B cell (primary cell): ENCODE measurements around the gene CLDND2. TPM values are rescaled to one million over a fixed set of nuclear protein-coding genes. Genes with fewer than 3 reads are reported as not detected.

ENCODE experiments used
- ATAC-seq: fragments of 200-7000 bp; cut with Tn5 transposase; one replicate; pipeline ENCODE4 v1.10.0; 2021; ENCODE audit warnings: low read depth, mild to moderate bottlenecking, moderate number of reproducible peaks, moderate library complexity
- CTCF ChIA-PET: fragments of 350-600 bp; sonication (Branson Sonifier 250); formaldehyde crosslinking; loops from one replicate; lab custom pipeline; 2021; ENCODE audit warnings: antibody characterized with exemption, inconsistent platforms; lab: Charles Lee
- POLR2A ChIA-PET: fragments of 350-600 bp; sonication (Branson Sonifier 250); formaldehyde crosslinking; loops from one replicate; lab custom pipeline; 2021; ENCODE audit warnings: antibody characterized with exemption; lab: Charles Lee
- DNase-seq: peaks from one replicate; pipeline ENCODE4 v3.0.0; 2013
- H2AFZ ChIP-seq: 2 replicates; pipeline ENCODE4 v1.6.1; 2012; ENCODE audit warnings: mild to moderate bottlenecking, low read depth, low read length; ENCODE audit not compliant: insufficient read depth, poor library complexity, severe bottlenecking
- H3K27ac ChIP-seq, 2 donors: 1 replicate in 1 of 2; 2 replicates in 1 of 2; pipeline ENCODE4 v1.5.1; 2012 to 2013; ENCODE audit warnings: low read length in 2 of 2, mild to moderate bottlenecking in 2 of 2, moderate library complexity in 1 of 2
- H3K27me3 ChIP-seq, 4 experiments: fragments of 200-600 bp in 1 of 4; sonication (generic) in 1 of 4; replicated peaks in 1 of 4; 1 replicate in 2 of 4; 2 replicates in 2 of 4; pipeline versions ENCODE4 v1.6.1 to v1.7.0; 2013 to 2016; ENCODE audit warnings: low read length in 3 of 4, mild to moderate bottlenecking in 2 of 4, mixed read lengths in 1 of 4, moderate library complexity in 1 of 4; ENCODE audit not compliant: insufficient read depth in 4 of 4, control insufficient read depth in 3 of 4; ENCODE audit errors: control extremely low read depth in 1 of 4
- H3K36me3 ChIP-seq, 2 experiments: replicated peaks in 1 of 2; 1 replicate in 1 of 2; 2 replicates in 1 of 2; pipeline versions ENCODE4 v1.6.1 to v1.7.1; 2013; ENCODE audit warnings: low read length in 1 of 2; ENCODE audit not compliant: insufficient read depth in 2 of 2, control insufficient read depth in 1 of 2; ENCODE audit errors: control extremely low read depth in 1 of 2, extremely low read depth in 1 of 2
- H3K4me1 ChIP-seq, 2 donors: fragments of 200-600 bp in 1 of 2; sonication (generic) in 1 of 2; 1 replicate in 1 of 2; 2 replicates in 1 of 2; pipeline versions ENCODE4 v1.5.1 to v1.6.1; 2013 to 2017; ENCODE audit warnings: low read length in 2 of 2; ENCODE audit not compliant: control insufficient read depth in 2 of 2, insufficient read depth in 2 of 2
- H3K4me2 ChIP-seq: replicated peaks from 2 replicates; pipeline ENCODE3; 2012; ENCODE audit warnings: mild to moderate bottlenecking, low read depth, low read length; ENCODE audit not compliant: poor library complexity, severe bottlenecking
- H3K4me3 ChIP-seq, 5 experiments: fragments of 200-600 bp in 1 of 5; sonication (generic) in 1 of 5; 1 replicate in 3 of 5; 2 replicates in 2 of 5; pipeline versions ENCODE4 v1.5.1 to v1.7.0; 2011 to 2016; ENCODE audit warnings: low read length in 4 of 5, mild to moderate bottlenecking in 4 of 5, low read depth in 2 of 5, control low read depth in 1 of 5, moderate library complexity in 1 of 5; ENCODE audit not compliant: insufficient read depth in 1 of 5; ENCODE audit errors: control extremely low read depth in 1 of 5, extremely low read depth in 1 of 5
- H3K79me2 ChIP-seq: fragments of 200-600 bp; sonication (generic); one replicate; pipeline ENCODE4 v1.6.0; 2016; ENCODE audit warnings: low read length; ENCODE audit not compliant: control insufficient read depth, insufficient read depth
- H3K9ac ChIP-seq: fragments of 200-600 bp; sonication (generic); 2 replicates; pipeline ENCODE4 v1.6.1; 2017; ENCODE audit warnings: mild to moderate bottlenecking, low read length, moderate library complexity
- H3K9me3 ChIP-seq, 3 donors: one replicate each; pipeline versions ENCODE4 v1.6.1 to v1.7.1; 2013; ENCODE audit warnings: low read length in 2 of 3; ENCODE audit not compliant: control insufficient read depth in 2 of 3, insufficient read depth in 1 of 3; ENCODE audit errors: control extremely low read depth in 1 of 3
- H4K20me1 ChIP-seq: 2 replicates; pipeline ENCODE4 v1.6.0; 2012; ENCODE audit warnings: mild to moderate bottlenecking, low read length; ENCODE audit not compliant: insufficient read depth, control insufficient read depth, poor library complexity, severe bottlenecking
- H3K27ac Mint-ChIP-seq: one replicate; pipeline ENCODE4 v1.8.0; 2021; ENCODE audit warnings: mixed read lengths
- H3K27me3 Mint-ChIP-seq: one replicate; pipeline ENCODE4 v1.8.0; 2021; ENCODE audit warnings: mixed read lengths
- H3K4me1 Mint-ChIP-seq: one replicate; pipeline ENCODE4 v1.8.0; 2021; ENCODE audit warnings: mixed read lengths
- H3K4me3 Mint-ChIP-seq: one replicate; pipeline ENCODE4 v1.8.0; 2021; ENCODE audit warnings: mixed read lengths
- H3K9me3 Mint-ChIP-seq: one replicate; pipeline ENCODE4 v1.8.0; 2022; ENCODE audit warnings: mixed read lengths; ENCODE audit not compliant: insufficient read depth
- CTCF ChIP-seq: fragments of 200-600 bp; IDR thresholded peaks from one replicate; pipeline ENCODE4 v1.8.0; 2022; ENCODE audit warnings: antibody characterized with exemption, mild to moderate bottlenecking
- EZH2 ChIP-seq: IDR thresholded peaks from 2 replicates; pipeline ENCODE4 v1.6.1; 2012; ENCODE audit warnings: borderline replicate concordance, low read depth, mild to moderate bottlenecking, moderate library complexity, low read length; ENCODE audit not compliant: insufficient read depth, poor library complexity, severe bottlenecking
- WGBS: methylation state at CpG from one replicate; pipeline ENCODE4 v1.1.5; 2013; ENCODE audit warnings: missing lambda C conversion rate; ENCODE audit not compliant: insufficient coverage; 5-methylcytosine and 5-hydroxymethylcytosine counted together
- intact Hi-C: fragments of 100-400 bp; cut with micrococcal nuclease; formaldehyde crosslinking; loops from one replicate; pipeline ENCODE4 v1.10.0; 2022
- polyA plus RNA-seq: library from polyadenylated mRNA; depleted of rRNA; stranded (reverse); fragments of >200 nt; gene quantifications from 2 replicates; pipeline ENCODE4 v1.2.3, GENCODE V29; 2012
- total RNA-seq, 2 donors: library from RNA; stranded (reverse); fragments of 120-200 nt in 1 of 2; gene quantifications; 1 replicate in 1 of 2; 2 replicates in 1 of 2; pipeline versions ENCODE4 v1.2.3 to v1.2.4, GENCODE V29; 2013 to 2022

CLDND2 gene
- total and polyA plus RNA-seq, 2 donors (not counting 1 experiment from before 2014, with no cell fraction given), result 1.9 TPM; not detected in 1

DNA sequence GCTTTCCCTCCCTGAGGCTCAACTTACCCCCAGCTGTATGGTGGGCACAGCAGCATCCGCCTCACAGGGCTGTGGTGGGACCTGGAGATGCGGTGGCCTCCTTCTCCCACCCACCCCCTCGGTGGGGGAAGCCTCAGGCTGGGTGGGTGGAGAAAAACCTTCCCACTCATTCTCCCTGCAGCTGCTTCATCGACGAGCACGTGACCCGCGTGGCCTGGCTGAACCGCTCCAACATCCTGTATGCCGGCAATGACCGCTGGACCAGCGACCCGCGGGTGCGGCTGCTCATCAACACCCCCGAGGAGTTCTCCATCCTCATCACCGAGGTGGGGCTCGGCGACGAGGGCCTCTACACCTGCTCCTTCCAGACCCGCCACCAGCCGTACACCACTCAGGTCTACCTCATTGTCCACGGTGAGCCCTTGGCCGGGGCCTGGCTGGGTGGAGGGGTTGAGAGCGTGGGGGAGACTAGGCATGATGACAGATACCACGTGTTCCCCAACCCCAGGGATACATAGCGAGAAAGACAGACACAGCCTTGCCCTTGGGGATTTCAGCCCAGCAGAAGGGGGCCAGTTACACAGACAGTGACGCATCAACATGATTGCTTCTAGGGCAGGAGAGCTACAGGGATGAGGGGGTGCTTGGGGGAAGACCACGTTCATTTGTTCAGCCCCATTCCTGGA lies 45.2 kb downstream of the CLDND2 start:
- TF ChIP-seq EZH2 (no peak), CTCF (no peak)
- intact Hi-C loops, result no loop called here
- ChIA-PET POLR2A (no interaction called here), CTCF (no interaction called here)
- H3K4me2 ChIP-seq, result no peak overlapping the region
- no peak overlapping the region for H3K4me3 ChIP-seq
- ATAC-seq (no peak), DNase-seq (no peak)
- no peaks in the 10 kb centered on the region for H3K36me3 ChIP-seq
- peaks cover 0 to 36% (median 23%) of the 10 kb centered on the region in 4 experiments for H3K27me3 ChIP-seq
- H3K4me1 ChIP-seq, result peaks cover 12 to 20% of the 10 kb centered on the region in 2 donors
- Mint-ChIP-seq H3K27me3 (peaks cover 59% of the 10 kb centered on the region), H3K27ac (no peak overlapping the region), H3K9me3 (no peaks in the 10 kb centered on the region), H3K4me1 (peaks cover 11% of the 10 kb centered on the region), H3K4me3 (no peak overlapping the region)
- no peak overlapping the region for H2AFZ ChIP-seq
- H3K9ac ChIP-seq, result no peak overlapping the region
- no peaks in the 10 kb centered on the region for H4K20me1 ChIP-seq
- no peak overlapping the region for H3K27ac ChIP-seq
- peaks cover 0 to 19% (median 0%) of the 10 kb centered on the region in 3 donors for H3K9me3 ChIP-seq
- H3K79me2 ChIP-seq, result no peaks in the 10 kb centered on the region
- 82% methylated on average over 22 of the region's 29 CpGs for WGBS

- H3K27me3 ChIP-seq, result peaks cover 0 to 19% (median 11%) of the 10 kb centered on the region in 4 experiments
- TF ChIP-seq EZH2 (no peak), CTCF (no peak)
- H3K4me1 Mint-ChIP-seq, result peaks cover 3% of the 10 kb centered on the region
- POLR2A ChIA-PET, result no interaction called here
- no peak overlapping the region for H3K4me2 ChIP-seq
- no peak overlapping the region for H3K27ac Mint-ChIP-seq
- H3K79me2 ChIP-seq, result no peaks in the 10 kb centered on the region
- peaks cover 0 to 3% of the 10 kb centered on the region in 2 donors for H3K4me1 ChIP-seq
- no peak overlapping the region for H3K27ac ChIP-seq
- no peaks in the 10 kb centered on the region for H4K20me1 ChIP-seq
- H3K36me3 ChIP-seq, result no peaks in the 10 kb centered on the region
- no peak overlapping the region for H3K9ac ChIP-seq
- H3K9me3 Mint-ChIP-seq, result no peaks in the 10 kb centered on the region
- 93% methylated on average over 11 of the region's 14 CpGs for WGBS
- H3K9me3 ChIP-seq, result peaks cover 0 to 8% (median 0%) of the 10 kb centered on the region in 3 donors
- H3K4me3 Mint-ChIP-seq, result no peak overlapping the region
- CTCF ChIA-PET, result no interaction called here
- ATAC-seq (no peak), DNase-seq (no peak)
- H3K27me3 Mint-ChIP-seq, result peaks cover 60% of the 10 kb centered on the region
- no peak overlapping the region for H3K4me3 ChIP-seq
- H2AFZ ChIP-seq, result no peak overlapping the region
- intact Hi-C loops, result no loop called here
Measured at GRCh38 chr19:51321799-51322198, 47.0 kb downstream of the CLDND2 start.
